ENCODE measurements around the gene CCDC159. TPM values are rescaled to one million over a fixed set of nuclear protein-coding genes. Genes with fewer than 3 reads are reported as not detected.

CCDC159 gene
- total and polyA plus RNA-seq, 2 of the 4 experiments (the other 2 are of a cell fraction): 4.7 to 14.0 TPM

- H2BK5ac ChIP-seq (ENCODE audit: low read depth, low read length, poor library complexity, severe bottlenecking): no peak overlapping the region
- in situ Hi-C loops (cut with MboI; ENCODE audit: low sequenced_read_pairs): no loop called here
- ATAC-seq (ENCODE audit: low read depth) (no peak), DNase-seq (no peak)
- no peaks in the 10 kb centered on the region for H3K27me3 ChIP-seq (ENCODE audit: control insufficient read depth, insufficient read depth, low read length)
- ChIA-PET CTCF (no interaction called here), POLR2A (ENCODE audit: unreplicated experiment) (interaction anchor here (0.5 kb wide), 1 partner anchor 82 kb away, joined by 12 read pairs; no protein-coding TSS in a partner anchor)
- H4K20me1 ChIP-seq (ENCODE audit: insufficient read depth, low read length): peaks cover 2% of the 10 kb centered on the region; the same call in 1 of the 2 replicates
- no peak for TF ChIP-seq MXI1 (IDR thresholded peaks at IDR 0.05; ENCODE audit: borderline replicate concordance, low read depth, low read length)
- no peak for TF ChIP-seq CTCF (conservative IDR thresholded peaks at IDR 0.05; ENCODE audit: low read depth, low read length)
- no peak for TF ChIP-seq RFX5 (IDR thresholded peaks at IDR 0.05; ENCODE audit: low read depth, low read length)
- TF ChIP-seq NFE2L2 (IDR thresholded peaks at IDR 0.05; ENCODE audit: low read depth, low read length): no peak
- TF ChIP-seq MAFK (IDR thresholded peaks at IDR 0.05; ENCODE audit: low read depth, low read length): no peak
- no peak for TF ChIP-seq ELK1 (IDR thresholded peaks at IDR 0.05; ENCODE audit: borderline replicate concordance, low read depth, low read length)
- TF ChIP-seq SMC3 (IDR thresholded peaks at IDR 0.05; ENCODE audit: low read depth, low read length): no peak
- no peak for TF ChIP-seq MAZ (IDR thresholded peaks at IDR 0.05; ENCODE audit: borderline replicate concordance, low read depth, low read length)
- TF ChIP-seq POLR2A (IDR thresholded peaks at IDR 0.05; ENCODE audit: low read depth, low read length): no peak
- no peak for TF ChIP-seq RAD21 (IDR thresholded peaks at IDR 0.05; ENCODE audit: low read length)
- no peak for TF ChIP-seq FOS (IDR thresholded peaks at IDR 0.05; ENCODE audit: low read depth, low read length)
- no peak for TF ChIP-seq BHLHE40 (IDR thresholded peaks at IDR 0.05; ENCODE audit: low read depth, low read length)
- TF ChIP-seq CHD1 (IDR thresholded peaks at IDR 0.05; ENCODE audit: low read depth, low read length): no peak
- TF ChIP-seq RCOR1 (IDR thresholded peaks at IDR 0.05; ENCODE audit: insufficient replicate concordance, low read length): no peak
- no peak for TF ChIP-seq USF2 (IDR thresholded peaks at IDR 0.05; ENCODE audit: low read depth, low read length)
- no peak for TF ChIP-seq CEBPB (IDR thresholded peaks at IDR 0.05; ENCODE audit: low read depth, low read length)
- no peak overlapping the region for H3K4me3 ChIP-seq (ENCODE audit: insufficient read depth, low read depth, low read length)
- no peak overlapping the region for H3K56ac ChIP-seq (ENCODE audit: extremely low read depth, insufficient read depth, low read length)
- H3K14ac ChIP-seq (replicated peaks; ENCODE audit: low read depth, low read length): no peak overlapping the region
- intact Hi-C loops (cut with micrococcal nuclease): no loop called here
- dilution Hi-C loops (cut with HindIII; ENCODE audit: low sequenced_read_pairs, unreplicated experiment): no loop called here
- H3K4me1 ChIP-seq (ENCODE audit: control insufficient read depth, insufficient read depth, low read length): peaks cover 5% of the 10 kb centered on the region
- no peak overlapping the region for H3K23ac ChIP-seq (ENCODE audit: low read depth, low read length)
- no TSS peak for BruUV-seq (replicated peaks)
- H2AK9ac ChIP-seq (replicated peaks; ENCODE audit: low read depth, low read length, poor library complexity): no peak overlapping the region
- 82% methylated on average over 2 of the region's 2 CpGs; no CpG with 5 or more reads in 1 of the 2 experiments for WGBS, 2 experiments (ENCODE audit: extremely low coverage in 2 of 2, insufficient read length in 1 of 2)
- no peaks in the 10 kb centered on the region for H3K9me3 ChIP-seq (ENCODE audit: control insufficient read depth, insufficient read depth, low read length)
- no peak overlapping the region for H3K18ac ChIP-seq (ENCODE audit: low read depth, low read length)
- no peak overlapping the region for H2BK20ac ChIP-seq (ENCODE audit: low read depth, low read length)
- H4K5ac ChIP-seq (ENCODE audit: low read depth, low read length): no peak overlapping the region
- H2AFZ ChIP-seq (replicated peaks; ENCODE audit: low read length, poor library complexity): no peak overlapping the region
- H4K91ac ChIP-seq (ENCODE audit: insufficient read depth, low read depth, low read length): no peak overlapping the region
- H2AK5ac ChIP-seq (ENCODE audit: low read depth, low read length): no peak overlapping the region
- peaks cover 0 to 14% of the 10 kb centered on the region in 2 experiments; a peak in 2 of 4 replicates for H3K79me1 ChIP-seq (ENCODE audit: low read depth in 1 of 2, low read length in 2 of 2)
- peaks cover 5% of the 10 kb centered on the region for H3K36me3 ChIP-seq (ENCODE audit: control insufficient read depth, insufficient read depth, low read length)
- no peak overlapping the region for H3K4me2 ChIP-seq (ENCODE audit: low read depth, low read length)
- H3K27ac ChIP-seq (ENCODE audit: insufficient read depth, low read length): no peak overlapping the region
- no peak overlapping the region for H2BK15ac ChIP-seq (ENCODE audit: low read depth, low read length)
- no peak overlapping the region for H3K4ac ChIP-seq (ENCODE audit: low read depth, low read length)
- no peak overlapping the region for H2BK120ac ChIP-seq (ENCODE audit: low read depth, low read length)
- peaks cover 14% of the 10 kb centered on the region for H3K9me1 ChIP-seq (ENCODE audit: insufficient read depth, low read length)
- no peak overlapping the region for H4K8ac ChIP-seq (ENCODE audit: low read depth in 2 of 2, low read length in 2 of 2)
- no peak overlapping the region for H3K9ac ChIP-seq (ENCODE audit: low read depth, low read length)
Observed at GRCh38 chr19:11370744-11371143, 24.4 kb downstream of the CCDC159 start.

Measured in IMR-90 (cell line).